ENCODE results near the gene DDX60.
"Not testable (repeated sequence)": the region's sequence is repeated elsewhere in the genome, so short reads cannot be mapped to it uniquely, and the experiment has no call there.

The DDX60 gene

DNA sequence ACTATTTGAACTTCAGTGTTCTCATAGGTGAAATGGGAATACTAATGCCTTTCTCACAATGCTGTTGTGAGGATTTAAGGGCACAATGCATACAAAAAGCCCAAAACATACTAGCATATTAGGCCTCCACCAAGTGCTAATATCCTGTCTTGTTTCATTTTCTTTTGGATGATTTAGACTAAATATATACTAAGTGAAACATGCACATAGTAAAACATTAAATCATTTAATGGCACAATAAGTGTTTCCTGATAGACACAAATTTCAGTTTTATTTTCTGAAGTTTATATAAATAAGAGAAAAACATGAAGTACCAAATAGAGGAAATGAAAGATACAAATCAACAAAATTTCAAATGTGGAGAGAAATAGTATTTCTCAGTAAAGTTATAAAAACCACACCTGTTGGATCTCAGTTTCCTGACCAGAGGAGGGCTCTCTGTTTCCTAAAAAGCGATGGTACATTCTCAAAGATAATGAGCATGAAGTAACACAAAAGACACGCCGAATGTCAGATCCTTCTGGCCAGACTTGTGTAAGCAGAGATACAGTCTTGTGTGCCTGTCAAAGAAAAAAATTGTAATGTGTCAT is 25.1 kb downstream of the DDX60 start:
- no peak for DNase-seq

- DNase-seq: no peak
These were observed 27.3 kb downstream of the DDX60 start for GRCh38 chr4:168291242-168291641.

DNA sequence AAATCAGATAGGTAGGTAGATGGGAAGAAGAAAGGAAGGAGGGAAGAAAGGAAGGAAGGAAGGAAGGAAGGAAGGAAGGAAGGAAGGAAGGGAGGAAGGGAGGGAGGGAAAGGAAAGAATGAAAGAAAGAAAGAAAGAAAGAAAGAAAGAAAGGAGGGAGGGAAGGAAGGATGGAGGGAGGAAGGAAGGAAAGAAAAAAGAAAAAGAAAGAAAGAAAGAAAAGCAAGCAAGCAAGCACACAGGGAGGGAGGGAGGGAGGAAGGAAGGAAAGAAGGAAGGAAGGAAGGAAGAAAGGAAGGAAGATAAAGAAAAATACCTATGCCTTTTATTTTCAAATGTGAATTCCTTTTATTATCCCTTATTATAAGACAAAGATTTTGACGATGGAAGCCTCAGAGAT is 32.7 kb downstream of the DDX60 start:
- not testable (repeated sequence) for DNase-seq

GRCh38 chr4:168279556-168279955 is 39.0 kb downstream of the DDX60 start:
- DNase-seq: no peak

GRCh38 chr4:168275836-168276235 is 42.7 kb downstream of the DDX60 start:
- no peak for DNase-seq

- DNase-seq: no peak
These were observed 43.7 kb downstream of the DDX60 start for GRCh38 chr4:168274871-168275270.

DNA sequence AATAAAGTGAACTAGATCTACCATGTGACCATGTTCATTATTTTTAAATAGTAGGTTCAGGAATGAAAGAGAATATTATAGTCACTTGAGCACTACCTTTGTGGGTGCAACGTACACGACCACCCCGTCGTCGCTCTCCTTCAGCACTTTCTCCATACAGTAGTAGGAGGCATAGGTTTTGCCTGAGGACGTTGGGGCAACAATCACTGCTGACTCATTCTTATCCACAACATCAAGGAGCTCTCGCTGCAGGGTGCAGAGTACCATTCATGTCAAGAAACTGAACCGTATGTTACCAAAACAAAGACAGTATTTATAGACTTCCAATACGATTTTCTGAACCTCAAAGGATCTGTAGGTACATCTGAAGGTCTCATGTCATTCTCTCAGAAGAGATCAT is 44.7 kb downstream of the DDX60 start:
- DNase-seq: no peak

- DNase-seq: no peak
These were observed 46.1 kb downstream of the DDX60 start for GRCh38 chr4:168272488-168272887.

DNA sequence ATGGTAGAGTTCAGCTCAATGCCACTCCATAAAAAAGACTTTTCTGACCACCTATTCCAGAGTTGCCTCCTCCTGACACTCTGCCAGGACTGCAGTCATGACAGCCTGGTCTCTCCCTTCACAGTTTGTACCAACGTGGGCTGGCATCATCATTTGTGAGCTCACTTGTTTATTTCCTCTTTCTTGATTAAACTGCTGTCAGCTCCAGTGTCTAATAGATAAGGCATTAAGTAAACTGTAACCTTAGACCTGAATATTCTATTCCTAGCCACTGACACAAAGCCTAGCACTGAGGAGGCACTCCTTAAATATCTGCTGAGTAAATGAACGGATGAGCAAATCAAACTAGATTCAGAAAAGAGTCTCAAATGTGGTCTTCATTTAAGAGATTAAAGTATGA is 48.7 kb downstream of the DDX60 start:
- no peak for DNase-seq

- DNase-seq: no peak
These were observed 53.2 kb downstream of the DDX60 start for GRCh38 chr4:168265327-168265726.

DNA sequence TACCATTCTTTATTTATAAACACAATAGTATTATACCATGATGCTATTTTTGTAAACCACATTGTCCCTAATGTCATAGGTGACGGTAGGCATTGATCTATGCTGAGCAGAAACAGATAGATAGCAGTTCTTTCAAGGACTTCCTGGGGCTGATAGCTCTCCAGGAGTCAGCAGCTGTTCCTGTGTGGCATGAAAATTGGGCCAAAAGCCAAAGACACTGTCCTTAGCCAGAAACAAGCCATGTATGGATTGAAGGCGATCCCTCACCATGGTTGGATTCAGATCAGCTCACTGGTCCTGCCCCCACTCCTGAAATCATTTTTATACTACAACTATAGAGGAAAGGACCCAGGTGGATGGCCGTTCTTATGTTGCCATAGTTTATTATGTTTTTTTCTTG is 53.6 kb downstream of the DDX60 start:
- no peak for DNase-seq

- DNase-seq: no peak
These were observed 55.5 kb downstream of the DDX60 start for GRCh38 chr4:168263039-168263438.

GRCh38 chr4:168259096-168259495 is 59.5 kb downstream of the DDX60 start:
- no peak for DNase-seq

- no peak for DNase-seq
These were observed 60.8 kb downstream of the DDX60 start for GRCh38 chr4:168257768-168258167.

GRCh38 chr4:168248176-168248710 is 70.3 kb downstream of the DDX60 start:
- no peak for DNase-seq

GRCh38 chr4:168247603-168248002 is 70.9 kb downstream of the DDX60 start:
- DNase-seq: no peak

DNA sequence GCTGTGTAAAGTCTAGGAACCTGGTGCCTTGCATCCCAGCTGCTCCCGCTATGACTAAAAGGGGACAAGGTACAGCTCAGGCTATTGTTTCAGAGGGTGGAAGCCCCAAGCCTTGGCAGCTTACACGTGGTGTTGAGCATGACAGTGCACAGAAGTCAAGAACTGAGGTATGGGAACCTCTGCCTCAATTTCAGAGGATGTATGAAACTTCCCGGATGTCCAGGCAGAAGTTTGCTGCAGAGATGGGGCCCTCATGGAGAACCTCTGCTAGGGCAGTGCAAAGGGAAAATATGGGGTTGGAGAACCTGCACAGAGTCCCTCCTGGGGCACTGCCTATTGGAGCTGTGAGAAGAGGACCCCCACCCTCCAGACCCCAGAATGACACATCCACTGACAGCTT is 76.6 kb downstream of the DDX60 start:
- no peak for DNase-seq

- no peak for DNase-seq
These were observed 77.7 kb downstream of the DDX60 start for GRCh38 chr4:168240821-168241220.

- no peak for DNase-seq
These were observed 97.3 kb downstream of the DDX60 start for GRCh38 chr4:168221301-168221700.

DNA sequence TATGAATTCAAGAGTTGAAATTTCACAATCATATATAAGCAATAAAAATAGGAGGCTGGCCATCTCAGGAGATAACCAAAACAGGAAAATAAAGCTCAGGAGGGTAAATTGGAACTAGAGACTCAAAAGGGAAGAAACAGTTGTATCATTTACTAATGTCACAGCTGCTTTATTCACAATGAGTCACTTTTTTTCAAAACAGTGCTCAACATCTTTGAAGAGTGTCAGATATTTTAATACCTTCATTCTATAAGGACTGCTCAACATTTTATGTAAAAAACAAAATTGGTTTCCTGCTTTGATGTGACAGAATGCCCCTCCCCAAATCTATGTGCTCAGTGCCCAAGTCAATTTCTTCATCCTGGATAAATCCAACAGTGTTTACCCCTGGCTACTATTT is 97.7 kb downstream of the DDX60 start:
- DNase-seq: no peak

DNA sequence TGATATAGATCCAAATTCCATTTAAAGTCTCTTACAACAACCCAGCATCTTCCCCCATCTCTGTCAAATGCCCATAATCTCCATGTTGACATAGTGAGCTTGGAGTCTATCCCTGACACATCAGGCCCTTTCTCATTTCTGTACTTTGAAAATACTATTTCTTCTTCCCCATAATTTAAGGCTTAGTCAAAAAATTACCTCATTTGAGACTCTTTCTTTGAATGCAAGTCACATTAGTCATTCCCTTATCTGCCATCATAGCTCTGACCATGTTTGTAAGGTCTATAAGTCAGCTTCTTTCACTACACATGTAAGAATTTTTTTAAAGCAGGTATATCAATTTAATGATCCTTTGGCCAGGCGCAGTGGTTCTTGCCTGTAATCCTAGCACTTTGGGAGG is 99.9 kb downstream of the DDX60 start:
- no peak for DNase-seq

DNA sequence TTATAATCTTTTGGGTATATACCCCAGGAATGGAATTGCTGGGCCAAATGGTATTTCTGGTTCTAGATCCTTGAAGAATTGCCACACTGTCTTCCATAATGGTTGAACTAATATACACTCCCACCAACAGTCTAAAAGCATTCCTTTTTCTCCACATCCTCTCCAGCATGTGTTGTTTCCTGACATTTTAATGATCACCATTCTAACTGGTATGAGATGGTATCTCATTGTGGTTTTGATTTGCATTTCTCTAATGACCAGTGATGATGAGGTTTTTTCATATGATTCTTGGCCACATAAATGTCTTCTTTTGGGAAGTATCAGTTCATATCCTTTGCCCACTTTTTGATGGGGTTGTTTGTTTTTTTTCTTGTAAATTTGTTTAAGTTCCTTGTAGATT is 105.0 kb downstream of the DDX60 start:
- not testable (repeated sequence) for DNase-seq

DNA sequence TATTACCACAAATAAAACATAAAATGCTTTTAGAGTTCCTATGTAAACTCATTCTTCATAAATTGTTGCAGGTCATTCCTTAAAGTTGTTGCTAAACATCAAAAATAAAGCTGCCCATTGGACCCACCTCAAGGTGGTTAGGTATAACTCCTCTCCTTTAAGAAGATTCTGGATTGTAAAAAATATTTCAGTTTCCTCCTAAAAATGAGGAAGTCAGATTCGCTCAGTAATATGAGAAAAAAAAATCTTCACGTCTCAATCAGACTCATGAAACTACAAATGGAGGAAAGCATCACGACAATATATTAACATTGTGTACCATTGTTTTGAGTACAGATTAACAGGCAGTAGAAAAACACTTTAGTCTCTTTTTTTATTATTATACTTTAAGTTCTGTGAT is 105.9 kb downstream of the DDX60 start:
- DNase-seq: no peak

DNA sequence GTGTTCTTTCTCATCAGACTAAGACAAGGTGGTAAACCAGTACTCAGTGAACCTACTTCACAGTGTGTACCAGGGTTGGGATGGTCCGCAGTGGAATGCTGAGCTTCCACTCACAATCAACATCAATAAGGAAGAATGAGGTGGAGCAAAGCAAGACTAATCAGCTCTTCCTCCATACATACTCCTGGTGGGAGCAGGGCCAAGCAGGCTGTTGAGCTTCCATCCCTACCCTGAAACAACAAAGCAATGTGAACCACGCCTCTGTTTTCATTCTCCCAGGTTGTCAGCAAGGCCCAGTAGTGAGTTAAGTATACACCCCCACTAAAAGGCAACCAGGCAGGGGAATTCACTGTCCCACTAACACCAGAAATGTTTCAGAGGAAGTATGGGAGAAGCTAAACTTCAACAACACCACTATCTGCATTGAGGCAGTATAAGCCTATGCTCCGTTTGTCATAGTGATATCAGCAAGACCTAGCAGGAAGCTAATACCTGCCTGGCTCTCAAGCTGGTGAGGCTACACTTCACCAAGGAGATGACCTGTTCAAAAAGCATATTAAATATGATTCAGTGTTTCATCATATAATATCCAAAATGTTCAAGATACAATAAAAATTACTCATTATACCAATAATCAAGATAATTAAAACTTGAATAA is 109.5 kb downstream of the DDX60 start:
- DNase-seq: no peak
